GM18505 (cell line): Measurements from ENCODE around the gene FILIP1.
A peak's percentile ranks its signal among the peaks of the same experiment; 100 is the strongest.

Source experiments
- ATAC-seq: cut with Tn5 transposase; IDR thresholded peaks from one replicate; pipeline ENCODE4 v1.9.1; 2021; ENCODE audit not compliant: unreplicated experiment
- POLR2A ChIP-seq: IDR thresholded peaks from 4 replicates; pipeline ENCODE4 v1.6.1; 2011; ENCODE audit warnings: borderline replicate concordance; ENCODE audit not compliant: insufficient read depth, insufficient read length; ENCODE audit errors: extremely low read depth

The FILIP1 gene

DNA sequence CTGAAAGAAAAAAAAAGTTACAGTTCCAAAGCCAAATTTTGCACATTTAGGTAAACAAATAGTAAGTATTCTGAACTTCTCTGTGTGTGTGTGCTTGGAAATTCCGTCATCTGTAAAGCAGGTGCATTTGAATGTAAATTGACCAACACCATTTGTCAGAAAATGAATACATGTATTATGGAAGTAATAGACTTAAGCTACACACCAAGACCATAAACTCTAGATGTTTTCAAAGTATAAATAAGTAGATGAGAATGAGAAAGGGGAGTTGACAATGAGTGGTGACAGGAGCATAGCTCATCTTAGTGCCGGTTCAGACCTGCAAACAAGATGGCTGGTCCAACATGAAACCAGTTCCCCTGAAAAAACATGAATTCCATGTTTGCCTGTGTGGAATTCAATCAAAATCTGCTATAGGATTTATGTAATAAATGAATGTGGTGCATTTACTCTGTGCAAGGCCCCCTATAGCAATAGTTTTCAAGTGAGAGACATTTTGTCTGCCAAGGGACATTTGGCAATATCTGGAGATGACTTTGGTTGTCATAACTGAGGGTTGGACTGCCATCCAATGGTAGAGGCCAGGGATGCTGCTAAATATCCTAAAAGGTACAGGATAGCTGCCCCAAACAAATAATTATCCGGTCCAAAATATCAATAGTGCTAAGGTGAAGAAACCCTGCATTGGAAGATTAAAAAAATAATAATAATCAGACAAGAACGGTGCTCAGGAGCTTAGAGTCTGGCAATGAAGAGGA lies 11.0 kb upstream of the FILIP1 start:
- ATAC-seq = no peak
- TF ChIP-seq POLR2A = no peak

DNA sequence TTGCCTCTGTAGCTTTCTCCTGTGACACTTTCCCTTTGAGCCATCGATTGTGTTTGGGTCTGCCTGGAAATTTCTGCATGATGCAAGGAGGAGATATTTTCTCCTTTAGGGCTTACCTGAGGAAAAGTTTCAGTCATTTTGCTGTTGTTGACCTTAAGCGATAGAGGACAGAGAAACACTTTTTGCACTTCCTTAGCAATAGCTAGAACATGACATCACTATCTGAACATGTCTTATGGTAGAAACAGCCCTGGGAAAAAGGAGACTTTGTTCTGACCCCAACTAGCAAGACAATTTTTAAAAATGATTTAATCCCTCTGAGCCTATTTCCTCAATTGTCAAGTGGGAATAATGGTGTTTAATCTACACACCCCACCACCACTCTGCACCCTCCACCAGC lies 9.7 kb upstream of the FILIP1 start:
- no peak for TF ChIP-seq POLR2A
- no peak for ATAC-seq

DNA sequence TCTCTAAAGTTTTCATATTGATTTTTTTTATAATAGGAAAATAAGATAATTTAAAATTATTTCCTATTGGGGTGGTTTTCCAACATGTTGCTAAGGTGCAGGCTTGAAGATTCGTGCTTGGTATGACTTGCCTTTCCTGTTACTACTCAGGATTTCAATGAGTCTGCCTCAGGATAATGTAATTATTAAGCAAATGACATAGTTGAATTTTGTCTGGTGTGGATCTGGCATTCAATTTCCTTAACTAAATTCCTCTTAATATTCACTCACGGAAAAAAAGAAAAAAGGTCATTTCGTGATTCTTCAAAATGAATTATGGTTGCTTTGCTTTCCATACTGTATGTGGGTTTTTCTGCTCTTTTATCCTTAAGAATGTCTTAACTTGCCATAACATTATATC lies 9.3 kb upstream of the FILIP1 start:
- no peak for TF ChIP-seq POLR2A

DNA sequence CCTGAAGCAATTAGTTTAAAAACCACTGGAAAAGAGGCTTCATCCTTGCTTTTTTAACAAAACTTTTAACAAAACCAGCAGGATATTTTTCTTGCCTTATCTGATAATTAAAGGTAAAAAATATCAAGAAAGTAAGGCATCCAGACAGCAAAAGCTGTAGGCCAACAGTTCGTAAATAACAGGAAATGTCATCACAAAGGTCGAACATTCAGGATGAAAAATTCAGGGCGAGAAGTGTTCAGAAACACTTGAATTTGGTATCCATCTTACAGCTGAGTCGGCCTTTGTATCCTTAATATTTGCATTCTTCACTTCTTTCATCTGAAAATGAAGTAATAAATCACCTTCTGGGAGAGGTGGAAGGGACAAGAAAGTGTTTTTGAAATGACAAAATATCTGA lies 8.2 kb upstream of the FILIP1 start:
- TF ChIP-seq POLR2A = no peak
- no peak for ATAC-seq

More for the DNA sequence above, 9.3 kb upstream of the FILIP1 start:
- no peak for ATAC-seq

DNA sequence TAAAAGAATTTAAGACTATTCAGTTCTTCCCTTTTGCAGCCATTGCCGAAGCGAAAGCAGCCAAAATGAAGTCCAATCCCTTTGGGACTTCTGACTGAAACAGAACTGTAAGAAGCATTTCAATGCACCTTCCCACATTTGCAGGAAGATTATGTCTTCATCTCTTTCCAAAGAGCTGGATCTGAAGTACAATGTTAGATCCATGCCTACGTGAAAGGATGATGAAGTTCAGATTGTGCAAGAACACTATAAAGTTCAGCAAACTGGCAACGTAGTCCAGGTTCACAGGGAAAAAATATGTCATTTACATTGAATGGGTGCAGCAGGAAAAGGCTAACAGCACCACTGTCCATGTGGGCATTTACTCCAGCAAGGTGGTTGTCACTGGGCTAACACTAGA lies 6.0 kb upstream of the FILIP1 start:
- no peak for TF ChIP-seq POLR2A
- no peak for ATAC-seq

DNA sequence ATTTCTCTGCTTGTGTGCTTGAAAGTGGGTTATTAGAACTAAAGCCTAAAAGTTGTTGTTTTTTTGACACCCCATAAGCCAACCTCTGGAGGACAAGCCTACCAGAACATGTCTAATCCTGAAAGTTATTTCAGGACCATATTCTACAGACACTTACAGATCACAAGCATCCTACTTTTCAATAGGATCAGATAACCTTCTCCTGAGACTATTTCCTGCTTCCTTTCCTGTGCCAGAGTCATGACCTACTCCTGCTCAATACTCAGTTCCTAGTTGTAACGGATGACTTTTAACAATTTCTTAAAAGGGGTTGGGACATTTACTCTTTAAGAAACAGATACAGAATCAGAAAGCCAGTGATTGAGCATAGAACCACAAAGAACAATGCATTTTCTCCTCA lies 5.3 kb upstream of the FILIP1 start:
- no peak for ATAC-seq
- no peak for TF ChIP-seq POLR2A

DNA sequence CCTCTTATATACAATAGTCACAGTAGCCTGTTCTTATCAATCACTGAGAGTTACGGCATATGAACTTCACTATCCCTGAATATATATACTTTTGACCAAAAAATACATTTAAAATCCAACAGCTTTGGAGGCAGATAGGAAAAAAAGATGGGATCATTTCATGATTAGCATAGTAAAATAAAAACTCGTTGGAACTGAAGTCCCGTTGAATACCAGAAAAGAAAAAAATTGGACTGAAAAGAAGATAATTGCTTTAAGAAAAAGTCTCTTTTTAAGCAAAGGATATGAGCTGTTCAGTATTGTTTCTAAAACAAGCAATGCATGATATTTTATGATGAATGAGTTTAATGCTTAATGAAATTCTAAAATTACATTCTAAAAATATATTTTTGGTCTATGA lies 4.4 kb upstream of the FILIP1 start:
- TF ChIP-seq POLR2A = no peak
- ATAC-seq = no peak

DNA sequence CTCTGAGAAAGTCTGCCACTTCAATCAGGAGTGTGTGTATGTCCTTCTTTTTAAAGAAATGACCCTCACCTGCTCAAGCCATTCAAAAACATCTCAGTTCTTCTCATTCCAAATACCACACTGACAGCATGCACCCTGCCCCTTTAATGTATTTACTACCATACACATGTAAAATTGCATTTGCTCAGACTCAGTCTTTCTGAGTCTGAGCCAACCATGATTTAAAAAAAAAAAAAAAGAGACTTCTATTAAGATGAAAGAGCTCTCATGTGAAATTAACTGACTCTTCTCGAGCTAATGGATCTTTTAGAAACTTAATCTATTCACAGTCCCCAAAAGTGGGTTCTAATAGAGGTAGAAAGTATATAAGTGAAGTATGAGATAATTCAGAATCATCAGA lies 1.4 kb upstream of the FILIP1 start:
- TF ChIP-seq POLR2A = no peak
- ATAC-seq = no peak

DNA sequence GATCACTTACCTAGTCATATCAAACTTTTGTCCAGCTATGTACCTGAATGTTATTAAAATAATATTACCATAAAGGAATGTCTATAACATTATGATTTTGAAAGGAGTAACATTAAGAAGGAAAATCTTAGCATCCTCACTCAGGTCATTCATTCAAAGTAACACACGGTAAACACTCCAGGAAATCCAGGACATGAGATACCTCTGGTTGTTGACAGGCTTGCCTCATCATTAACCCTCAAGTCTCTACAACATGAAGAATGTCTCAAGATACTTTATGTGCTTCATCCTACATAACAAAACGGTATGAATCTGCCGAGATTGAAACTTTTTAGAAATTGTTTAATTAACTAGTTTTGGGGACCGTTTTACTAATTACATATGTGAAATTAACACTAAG lies 690 bp upstream of the FILIP1 start:
- no peak for TF ChIP-seq POLR2A
- ATAC-seq = no peak

DNA sequence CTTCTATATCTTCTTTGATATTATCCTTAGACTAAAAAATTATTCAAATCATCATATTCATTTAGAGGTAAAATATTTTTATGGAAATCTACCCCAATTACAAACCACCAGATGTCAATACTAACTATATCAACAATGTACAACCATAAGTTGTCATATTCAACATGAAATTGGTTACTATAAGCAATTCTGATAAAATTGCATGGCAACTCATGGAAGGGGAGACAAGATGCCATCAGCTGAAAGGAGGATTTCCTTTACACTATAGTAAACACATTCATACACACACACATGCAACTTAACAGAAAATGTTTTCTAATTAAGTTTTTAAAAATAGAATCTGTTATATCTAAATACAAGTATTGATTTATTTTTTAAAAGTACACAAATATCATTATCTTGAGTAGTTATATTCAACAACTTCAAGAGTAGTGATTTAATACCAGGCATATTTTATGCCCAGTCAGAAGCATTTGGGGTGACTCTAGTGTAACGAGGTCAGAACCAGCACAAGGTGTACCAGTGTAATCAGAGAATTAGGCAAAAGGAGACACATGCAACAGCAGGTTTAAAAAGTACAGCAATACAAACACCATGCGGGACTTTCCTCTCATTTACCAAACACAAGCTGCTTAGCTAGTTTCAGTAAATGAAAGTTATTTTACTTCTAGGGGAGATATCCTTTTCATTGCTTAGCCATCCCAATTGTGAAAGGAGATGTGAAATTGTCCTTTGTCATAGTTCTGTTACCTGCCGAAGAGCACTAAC lies 1.0 kb downstream of the FILIP1 start:
- no peak for TF ChIP-seq POLR2A
- ATAC-seq = no peak

DNA sequence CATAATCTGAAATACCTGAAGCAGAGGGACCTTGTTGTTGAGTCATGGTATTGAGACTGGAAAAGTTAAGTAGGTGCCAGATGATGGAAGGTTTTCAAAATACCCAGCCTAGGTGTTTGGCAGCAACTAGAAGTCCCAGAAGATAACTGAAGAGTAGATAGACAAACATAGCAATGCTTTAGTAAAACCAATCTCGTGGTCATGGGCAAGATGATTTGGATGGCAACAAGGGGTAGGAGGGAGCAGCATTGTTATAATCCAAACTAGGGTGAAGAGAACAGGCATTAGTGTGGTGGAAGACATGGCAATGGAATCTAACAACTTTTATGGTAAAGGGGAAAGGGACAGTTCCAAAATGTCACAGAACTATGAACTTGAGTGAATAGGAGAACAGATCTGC lies 2.3 kb downstream of the FILIP1 start:
- no peak for ATAC-seq
- TF ChIP-seq POLR2A = no peak

DNA sequence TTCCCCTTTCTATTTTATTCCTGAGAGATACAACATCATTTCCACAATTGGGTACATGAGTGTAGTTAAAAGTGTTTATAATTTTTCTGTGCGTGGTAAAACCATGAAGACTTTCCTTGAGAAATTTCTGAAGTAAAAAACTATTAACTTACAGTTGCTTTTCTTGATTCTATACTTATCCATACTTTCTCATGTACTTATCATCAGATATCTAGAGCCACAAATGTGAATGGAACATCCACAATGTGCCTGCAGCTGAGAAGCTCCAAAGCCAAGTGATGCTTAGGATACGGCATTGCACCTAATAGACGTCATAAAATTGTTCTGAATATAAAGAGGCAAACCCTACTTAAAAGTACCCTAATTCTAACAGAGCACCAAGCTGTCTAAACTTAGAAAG lies 2.9 kb downstream of the FILIP1 start:
- ATAC-seq = no peak
- TF ChIP-seq POLR2A = no peak

DNA sequence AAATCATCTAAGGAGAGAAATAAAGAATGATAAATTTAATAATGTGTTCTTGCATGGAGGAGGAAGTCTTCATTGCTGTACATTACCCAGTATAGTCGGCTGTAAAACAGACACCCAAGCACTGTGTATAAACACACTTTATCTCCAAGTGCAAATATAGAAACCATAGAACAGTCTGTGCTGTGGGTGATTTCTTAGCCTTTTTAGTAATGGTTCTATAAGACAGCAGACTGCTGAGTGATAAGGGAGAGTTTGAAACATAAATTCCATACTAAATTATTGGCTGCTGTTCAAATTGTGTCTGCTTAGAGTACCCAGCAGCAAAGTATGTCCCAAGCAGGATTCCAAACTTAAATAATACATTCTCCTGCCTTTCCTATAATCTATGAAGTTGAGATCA lies 4.6 kb downstream of the FILIP1 start:
- TF ChIP-seq POLR2A = no peak
- no peak for ATAC-seq

DNA sequence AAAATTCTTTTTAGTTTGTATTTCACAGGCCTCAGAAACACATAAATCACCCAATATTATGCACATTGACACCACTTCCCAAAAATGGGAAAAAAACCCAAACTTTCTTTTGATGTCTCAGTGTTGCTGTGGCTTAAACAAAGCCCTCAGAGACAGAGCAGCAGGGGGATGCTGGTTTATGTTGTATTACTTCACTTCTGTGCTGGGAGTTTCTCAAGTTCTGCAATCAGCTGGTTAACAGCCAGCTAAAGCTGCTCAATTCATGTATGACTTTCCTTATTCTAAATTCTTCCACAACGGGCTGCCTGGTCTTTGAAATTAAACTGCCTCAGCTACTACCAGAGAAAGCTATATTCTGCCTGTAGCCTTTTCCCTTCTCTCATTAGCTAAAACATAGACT lies 5.6 kb downstream of the FILIP1 start:
- TF ChIP-seq POLR2A = no peak
- no peak for ATAC-seq

DNA sequence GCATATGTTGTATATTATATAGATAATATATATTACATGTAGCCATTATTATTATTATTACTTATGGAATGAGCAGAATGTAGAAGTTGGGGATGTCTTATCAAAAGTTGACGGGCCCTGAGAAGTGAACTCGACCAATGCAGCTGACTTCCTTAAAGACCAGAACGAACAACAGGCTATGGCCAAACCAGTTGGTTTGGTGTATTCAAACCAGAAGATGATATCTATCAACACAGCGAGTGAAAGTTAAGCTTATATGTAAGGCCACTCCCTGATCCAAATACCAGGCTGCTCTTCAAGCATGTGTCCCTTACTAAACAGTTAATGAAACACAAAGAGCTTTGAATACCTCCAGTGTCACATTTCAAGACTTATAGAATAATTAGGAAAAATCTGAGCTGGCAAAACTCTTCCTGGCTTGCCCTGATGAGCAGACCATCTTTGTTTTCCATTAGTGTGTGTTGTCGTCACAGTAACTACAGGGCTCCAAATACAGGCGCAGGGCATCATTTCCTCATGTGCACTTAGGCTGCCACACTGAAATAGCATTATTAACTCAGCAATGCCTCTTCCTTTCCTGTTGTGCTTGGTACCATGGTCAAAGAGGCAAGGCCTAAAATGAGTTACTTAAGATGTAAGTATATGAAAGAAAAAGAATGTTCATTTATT lies 6.6 kb downstream of the FILIP1 start:
- TF ChIP-seq POLR2A = no peak
- ATAC-seq = no peak

DNA sequence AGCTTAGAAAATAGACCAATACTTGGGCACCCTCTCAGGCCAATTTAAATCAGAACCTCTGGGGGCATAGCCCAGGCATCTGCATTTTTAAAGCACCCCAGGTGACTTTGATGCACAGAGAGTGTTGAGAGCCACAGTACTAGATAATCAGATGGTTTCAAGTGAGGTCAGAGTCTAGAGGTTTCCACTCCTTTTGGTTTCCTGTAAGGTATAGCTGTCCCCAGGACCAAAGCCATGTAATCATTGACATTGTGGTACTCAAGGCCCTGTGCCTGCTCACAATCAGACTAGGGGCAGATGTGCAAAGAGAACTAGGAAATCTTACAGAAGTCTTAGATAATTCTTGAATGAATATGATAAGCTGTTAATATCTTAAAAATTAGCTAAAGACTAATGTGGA lies 9.1 kb downstream of the FILIP1 start:
- peak; percentile 86 for ATAC-seq
- TF ChIP-seq POLR2A = no peak
